Measurements from ENCODE around the gene S100A8.

S100A8 gene

GRCh38 chr1:153345187-153346076 is 45.4 kb downstream of the S100A8 start:
- no peak for DNase-seq

GRCh38 chr1:153344718-153345025 is 46.2 kb downstream of the S100A8 start:
- DNase-seq = no peak

GRCh38 chr1:153343811-153344717 is 46.8 kb downstream of the S100A8 start:
- DNase-seq = no peak

- no peak for DNase-seq
These were observed 47.7 kb downstream of the S100A8 start for GRCh38 chr1:153343040-153343681.

- no peak for DNase-seq
These were observed 48.7 kb downstream of the S100A8 start for GRCh38 chr1:153342178-153342577.

- DNase-seq = no peak
These were observed 49.4 kb downstream of the S100A8 start for GRCh38 chr1:153341431-153341934.

GRCh38 chr1:153340356-153340755 is 50.5 kb downstream of the S100A8 start:
- DNase-seq = no peak
